Esophagus squamous epithelium (tissue), 5 donors: Measurements from ENCODE around the gene ADAD1. TPM values are rescaled to one million over a fixed set of nuclear protein-coding genes. Genes with fewer than 3 reads are reported as not detected.
A peak's percentile ranks its signal among the peaks of the same experiment; 100 is the strongest.

ENCODE experiments used
- DNase-seq: peaks from one replicate; lab custom pipeline; 2025; lab: John Stamatoyannopoulos, UW
- H3K27ac ChIP-seq, 4 donors: fragments of 200-600 bp; sonication (generic); one replicate each; pipeline ENCODE4 v1.5.1; 2016 to 2019; ENCODE audit warnings: mild to moderate bottlenecking in 1 of 4
- H3K27me3 ChIP-seq, 4 donors: fragments of 200-600 bp; sonication (generic); 1 replicate in 3 of 4; 2 replicates in 1 of 4; pipeline versions ENCODE4 v1.5.1 to v1.6.0; 2017 to 2021; ENCODE audit warnings: antibody characterized with exemption in 1 of 4
- H3K36me3 ChIP-seq, 3 donors: fragments of 200-600 bp; sonication (generic); one replicate each; pipeline ENCODE4 v1.5.1; 2016 to 2019
- H3K4me1 ChIP-seq, 3 donors: fragments of 200-600 bp; sonication (generic); one replicate each; pipeline ENCODE4 v1.5.1; 2017 to 2019
- H3K4me3 ChIP-seq, 4 donors: fragments of 200-600 bp; sonication (generic); 1 replicate in 3 of 4; 2 replicates in 1 of 4; pipeline ENCODE4 v1.5.1; 2016 to 2019; ENCODE audit warnings: mild to moderate bottlenecking in 2 of 4, moderate library complexity in 1 of 4
- H3K9me3 ChIP-seq, 3 donors: fragments of 200-600 bp; sonication (generic); one replicate each; pipeline ENCODE4 v1.5.1; 2016 to 2019
- CTCF ChIP-seq, 6 experiments: fragments of 450-650 bp in 4 of 6; fragments of 200-600 bp in 2 of 6; sonication (generic) in 2 of 6; IDR thresholded peaks; one replicate each; pipeline ENCODE4 v1.5.1; 2016 to 2019; ENCODE audit warnings: antibody characterized with exemption in 6 of 6, mild to moderate bottlenecking in 4 of 6, moderate library complexity in 4 of 6
- POLR2A ChIP-seq, 4 donors: fragments of 450-650 bp; IDR thresholded peaks; one replicate each; pipeline ENCODE4 v1.6.1; 2017; ENCODE audit warnings: antibody characterized with exemption in 4 of 4, mild to moderate bottlenecking in 4 of 4, moderate library complexity in 3 of 4
- WGBS, 2 donors: methylation state at CpG; one replicate each; pipeline ENCODE4 v1.1.5; 2018; 5-methylcytosine and 5-hydroxymethylcytosine counted together
- intact Hi-C: fragments of 100-400 bp; cut with DNase I; formaldehyde crosslinking; loops from one replicate; pipeline ENCODE4 v1.15.0; 2022
- total RNA-seq, 4 donors: library from RNA; depleted of rRNA; stranded (reverse); fragments of >200 nt; gene quantifications; one replicate each; pipeline ENCODE4 v1.1.0, GENCODE V29; 2016
- donor health status: DM: yes; HTN: yes; CAD: no.

The ADAD1 gene
- total RNA-seq, 4 donors from 2014 or later, result not detected

- intact Hi-C loops, result no loop called here
- Histone ChIP-seq H3K4me3 (no peak overlapping the region), H3K36me3 (no peaks in the 10 kb centered on the region), H3K9me3 (no peaks in the 10 kb centered on the region), H3K4me1 (no peaks in the 10 kb centered on the region), H3K27me3 (no peaks in the 10 kb centered on the region), H3K27ac (no peak overlapping the region)
- DNase-seq, result no peak
- TF ChIP-seq POLR2A (IDR thresholded peaks at IDR 0.05), result no peak
- TF ChIP-seq CTCF (IDR thresholded peaks at IDR 0.05), result no peak
Observed at GRCh38 chr4:122450847-122451246, 72.0 kb downstream of the ADAD1 start.

- no peaks in the 10 kb centered on the region for H3K9me3 ChIP-seq
- H3K4me1 ChIP-seq, result no peaks in the 10 kb centered on the region
- H3K36me3 ChIP-seq, result no peaks in the 10 kb centered on the region
- H3K4me3 ChIP-seq, result no peak overlapping the region
- no peaks in the 10 kb centered on the region for H3K27me3 ChIP-seq
- intact Hi-C loops, result no loop called here
- 17 to 25% methylated on average over 1 of the region's 1 CpG for WGBS, 2 donors
- H3K27ac ChIP-seq, result no peak overlapping the region
- DNase-seq, result no peak
- TF ChIP-seq POLR2A (IDR thresholded peaks at IDR 0.05) (no peak), CTCF (IDR thresholded peaks at IDR 0.05) (no peak)
Observed at GRCh38 chr4:122453384-122453995, 74.7 kb downstream of the ADAD1 start.

- intact Hi-C loops, result no loop called here
- Histone ChIP-seq H3K9me3 (no peaks in the 10 kb centered on the region), H3K27ac (no peak within 1 kb of the TSS), H3K4me3 (no peak within 1 kb of the TSS), H3K4me1 (no peaks in the 10 kb centered on the region), H3K36me3 (no peaks in the 10 kb centered on the region), H3K27me3 (no peaks in the 10 kb centered on the region)
- 37 to 54% methylated on average over 2 of the region's 2 CpGs for WGBS, 2 donors
- TF ChIP-seq CTCF (IDR thresholded peaks at IDR 0.05), result no peak
- no peak for TF ChIP-seq POLR2A (IDR thresholded peaks at IDR 0.05)
- DNase-seq, result no peak
Observed at GRCh38 chr4:122456231-122457116, 77.7 kb downstream of the ADAD1 start, which contains the start of gene IL2. TSS of gene IL2 (minus strand) at chr4:122456725. CDS start at chr4:122456440, 285 bp downstream.

GRCh38 chr4:122458625-122459024 is 79.8 kb downstream of the ADAD1 start:
- Histone ChIP-seq H3K4me3 (peak overlapping the region in 2 of 4 donors; percentile 9 to 24), H3K27me3 (no peaks in the 10 kb centered on the region), H3K4me1 (no peaks in the 10 kb centered on the region), H3K27ac (no peak overlapping the region), H3K9me3 (no peaks in the 10 kb centered on the region), H3K36me3 (no peaks in the 10 kb centered on the region)
- intact Hi-C loops, result no loop called here
- TF ChIP-seq POLR2A (IDR thresholded peaks at IDR 0.05), result no peak
- no peak for TF ChIP-seq CTCF (IDR thresholded peaks at IDR 0.05)
- no peak for DNase-seq
- WGBS, 2 donors, result 26 to 29% methylated on average over 5 of the region's 5 CpGs

- no peak for TF ChIP-seq POLR2A (IDR thresholded peaks at IDR 0.05)
- no peak for TF ChIP-seq CTCF (IDR thresholded peaks at IDR 0.05)
- no peak for DNase-seq
- Histone ChIP-seq H3K4me3 (no peak overlapping the region), H3K36me3 (no peaks in the 10 kb centered on the region), H3K9me3 (no peaks in the 10 kb centered on the region), H3K27me3 (no peaks in the 10 kb centered on the region), H3K4me1 (no peaks in the 10 kb centered on the region), H3K27ac (no peak overlapping the region)
- 82 to 84% methylated on average over 1 of the region's 1 CpG for WGBS, 2 donors
- intact Hi-C loops, result no loop called here
Observed at GRCh38 chr4:122469457-122469856, 90.6 kb downstream of the ADAD1 start.
